ENCODE measurements around the gene GRIK2. TPM values are rescaled to one million over a fixed set of nuclear protein-coding genes. Genes with fewer than 3 reads are reported as not detected.

The GRIK2 gene
- total RNA-seq, 2 donors from 2014 or later, result 1.00 to 4.5 TPM

DNA sequence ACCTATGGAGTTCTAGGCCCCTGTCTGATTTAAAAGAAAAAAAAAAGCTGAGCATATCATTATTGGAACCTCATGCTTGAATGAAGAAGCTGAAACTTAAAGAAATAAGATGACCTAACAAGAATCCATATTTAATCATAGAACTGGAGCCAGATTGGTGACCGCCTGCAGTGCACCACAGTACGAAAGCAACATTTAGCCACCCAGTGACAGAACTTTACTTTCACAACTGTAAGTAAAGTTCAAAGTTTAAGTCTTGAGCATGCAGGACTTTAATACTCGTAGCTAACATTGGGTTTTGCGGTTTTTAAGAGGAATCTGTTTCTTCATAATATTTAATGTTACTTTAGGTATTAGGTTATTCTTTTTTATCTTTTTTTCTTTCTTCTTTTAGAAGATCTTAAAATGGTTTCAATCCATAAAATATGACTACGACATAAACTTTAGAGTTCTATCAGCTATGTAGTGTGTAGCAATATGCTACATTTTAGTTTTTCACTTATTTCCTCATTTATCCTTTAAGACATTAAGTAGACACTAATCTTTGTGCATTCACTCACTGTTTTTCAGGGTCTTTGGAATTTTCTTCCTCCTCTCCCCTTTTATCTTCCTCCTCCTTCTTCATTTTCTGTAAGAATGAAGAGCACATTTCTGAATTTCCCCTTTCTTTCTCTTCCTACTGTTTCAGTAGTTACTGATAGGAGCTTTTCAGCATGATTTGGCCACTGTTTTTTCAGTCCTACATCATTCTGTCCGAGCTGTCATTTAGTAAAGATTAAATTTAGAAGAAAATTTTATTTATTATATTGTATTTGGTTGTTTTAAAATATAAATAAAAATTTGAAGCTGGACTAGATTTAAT is 514.1 kb downstream of the GRIK2 start:
- no peaks in the 10 kb centered on the region for H3K36me3 ChIP-seq (ENCODE audit: control insufficient read depth, insufficient read depth, low read length)
- no peak overlapping the region for H3K9ac ChIP-seq (ENCODE audit: extremely low read depth, low read length, poor library complexity, severe bottlenecking)
- TF ChIP-seq, protein P1, sequence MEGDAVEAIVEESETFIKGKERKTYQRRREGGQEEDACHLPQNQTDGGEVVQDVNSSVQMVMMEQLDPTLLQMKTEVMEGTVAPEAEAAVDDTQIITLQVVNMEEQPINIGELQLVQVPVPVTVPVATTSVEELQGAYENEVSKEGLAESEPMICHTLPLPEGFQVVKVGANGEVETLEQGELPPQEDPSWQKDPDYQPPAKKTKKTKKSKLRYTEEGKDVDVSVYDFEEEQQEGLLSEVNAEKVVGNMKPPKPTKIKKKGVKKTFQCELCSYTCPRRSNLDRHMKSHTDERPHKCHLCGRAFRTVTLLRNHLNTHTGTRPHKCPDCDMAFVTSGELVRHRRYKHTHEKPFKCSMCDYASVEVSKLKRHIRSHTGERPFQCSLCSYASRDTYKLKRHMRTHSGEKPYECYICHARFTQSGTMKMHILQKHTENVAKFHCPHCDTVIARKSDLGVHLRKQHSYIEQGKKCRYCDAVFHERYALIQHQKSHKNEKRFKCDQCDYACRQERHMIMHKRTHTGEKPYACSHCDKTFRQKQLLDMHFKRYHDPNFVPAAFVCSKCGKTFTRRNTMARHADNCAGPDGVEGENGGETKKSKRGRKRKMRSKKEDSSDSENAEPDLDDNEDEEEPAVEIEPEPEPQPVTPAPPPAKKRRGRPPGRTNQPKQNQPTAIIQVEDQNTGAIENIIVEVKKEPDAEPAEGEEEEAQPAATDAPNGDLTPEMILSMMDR (conservative IDR thresholded peaks at IDR 0.05), result no peak
- Mint-ChIP-seq H3K4me1 (peaks cover 11% of the 10 kb centered on the region), H3K4me3 (no peak overlapping the region), H3K27me3 (ENCODE audit: insufficient read depth) (no peaks in the 10 kb centered on the region), H3K27ac (no peak overlapping the region), H3K9me3 (no peaks in the 10 kb centered on the region), H3K36me3 (ENCODE audit: low read depth) (no peaks in the 10 kb centered on the region)
- no peak overlapping the region for H3K4me3 ChIP-seq (ENCODE audit: low read length)
- no peaks in the 10 kb centered on the region for H3K4me1 ChIP-seq (ENCODE audit: control insufficient read depth, insufficient read depth, low read length)
- WGBS, 2 experiments (ENCODE audit: insufficient coverage in 1 of 2, insufficient read length in 1 of 2), result 67 to 94% methylated on average over 1 to 3 of the region's 6 CpGs
- no peaks in the 10 kb centered on the region for H3K9me3 ChIP-seq (ENCODE audit: control insufficient read depth, low read length)
- H3K27me3 ChIP-seq (ENCODE audit: control insufficient read depth, insufficient read depth, low read length, poor library complexity, severe bottlenecking), result no peaks in the 10 kb centered on the region
- H3K27ac ChIP-seq (ENCODE audit: low read depth, low read length), result no peak overlapping the region
- no peak for DNase-seq

DNA sequence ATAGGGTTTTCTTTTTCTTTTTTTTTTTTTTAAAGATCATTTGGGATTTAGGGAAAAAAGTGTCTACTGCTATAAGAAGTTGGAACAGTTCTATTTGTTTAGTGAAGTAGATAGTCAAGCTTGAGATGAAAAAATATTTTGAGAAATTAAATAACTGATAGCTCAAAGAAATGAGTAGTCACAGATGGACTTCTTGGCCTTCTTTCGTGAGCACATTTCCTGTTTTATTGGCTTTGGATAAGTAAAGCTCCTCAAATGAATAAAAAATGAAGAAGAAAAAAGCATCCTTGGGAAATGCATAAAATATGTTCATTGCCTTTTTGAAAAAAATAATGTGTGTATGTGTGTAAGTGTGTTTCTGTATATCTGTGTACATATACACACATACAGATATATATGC is 515.9 kb downstream of the GRIK2 start:
- no peak overlapping the region for H3K27ac ChIP-seq (ENCODE audit: low read depth, low read length)
- no peaks in the 10 kb centered on the region for H3K27me3 ChIP-seq (ENCODE audit: control insufficient read depth, insufficient read depth, low read length, poor library complexity, severe bottlenecking)
- Mint-ChIP-seq H3K4me1 (peaks cover 11% of the 10 kb centered on the region), H3K36me3 (ENCODE audit: low read depth) (no peaks in the 10 kb centered on the region), H3K9me3 (no peaks in the 10 kb centered on the region), H3K27me3 (ENCODE audit: insufficient read depth) (no peaks in the 10 kb centered on the region), H3K27ac (no peak overlapping the region), H3K4me3 (no peak overlapping the region)
- H3K4me3 ChIP-seq (ENCODE audit: low read length), result no peak overlapping the region
- no peak overlapping the region for H3K9ac ChIP-seq (ENCODE audit: extremely low read depth, low read length, poor library complexity, severe bottlenecking)
- no peaks in the 10 kb centered on the region for H3K36me3 ChIP-seq (ENCODE audit: control insufficient read depth, insufficient read depth, low read length)
- TF ChIP-seq, protein P1 (conservative IDR thresholded peaks at IDR 0.05), result no peak
- 91 to 100% methylated on average over 1 of the region's 1 CpG for WGBS, 2 experiments (ENCODE audit: insufficient coverage in 1 of 2, insufficient read length in 1 of 2)
- no peaks in the 10 kb centered on the region for H3K4me1 ChIP-seq (ENCODE audit: control insufficient read depth, insufficient read depth, low read length)
- DNase-seq, result no peak
- H3K9me3 ChIP-seq (ENCODE audit: control insufficient read depth, low read length), result no peaks in the 10 kb centered on the region

DNA sequence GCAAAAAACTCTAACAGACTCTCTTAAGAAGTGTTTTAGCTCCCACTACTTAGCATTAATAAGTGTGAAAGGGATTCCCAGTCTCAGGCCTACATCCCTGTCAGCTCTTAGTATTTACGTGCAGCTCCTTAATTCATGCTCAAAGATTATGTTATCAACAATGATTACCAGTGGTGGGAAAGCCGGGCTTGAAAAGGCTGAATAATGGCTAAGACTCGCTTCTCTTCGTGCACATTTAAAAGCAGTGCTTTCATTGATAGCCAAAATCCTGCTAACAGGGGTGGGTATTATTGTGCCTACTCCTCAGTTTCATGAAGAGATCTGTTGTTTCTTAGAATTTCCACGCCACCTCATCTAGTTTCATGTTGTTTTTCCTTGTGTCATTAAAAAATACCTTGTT is 518.8 kb downstream of the GRIK2 start:
- Histone ChIP-seq H3K27me3 (ENCODE audit: control insufficient read depth, insufficient read depth, low read length, poor library complexity, severe bottlenecking) (no peaks in the 10 kb centered on the region), H3K4me3 (ENCODE audit: low read length) (no peak overlapping the region), H3K36me3 (ENCODE audit: control insufficient read depth, insufficient read depth, low read length) (no peaks in the 10 kb centered on the region), H3K9ac (ENCODE audit: extremely low read depth, low read length, poor library complexity, severe bottlenecking) (no peak overlapping the region), H3K27ac (ENCODE audit: low read depth, low read length) (no peak overlapping the region), H3K4me1 (ENCODE audit: control insufficient read depth, insufficient read depth, low read length) (no peaks in the 10 kb centered on the region), H3K9me3 (ENCODE audit: control insufficient read depth, low read length) (no peaks in the 10 kb centered on the region)
- TF ChIP-seq, protein P1 (conservative IDR thresholded peaks at IDR 0.05), result no peak
- Mint-ChIP-seq H3K27me3 (ENCODE audit: insufficient read depth) (no peaks in the 10 kb centered on the region), H3K9me3 (no peaks in the 10 kb centered on the region), H3K4me3 (no peak overlapping the region), H3K27ac (no peak overlapping the region), H3K4me1 (peaks cover 11% of the 10 kb centered on the region), H3K36me3 (ENCODE audit: low read depth) (no peaks in the 10 kb centered on the region)
- 75 to 91% methylated on average over 4 to 5 of the region's 5 CpGs for WGBS, 2 experiments (ENCODE audit: insufficient coverage in 1 of 2, insufficient read length in 1 of 2)
- no peak for DNase-seq

Measured in endodermal cell (in vitro differentiated cells).